Measurements from ENCODE around the gene TCFL5. TPM values are rescaled to one million over a fixed set of nuclear protein-coding genes. Genes with fewer than 3 reads are reported as not detected.

The TCFL5 gene
- total RNA-seq, 1 donor from 2014 or later, result 11.5 TPM

GRCh38 chr20:62814709-62815065, 46.9 kb downstream of the TCFL5 start:
- H3K27ac ChIP-seq, result no peak overlapping the region
- no peak for TF ChIP-seq POLR2AphosphoS5 (IDR thresholded peaks at IDR 0.05; ENCODE audit: insufficient read depth in 1 of 2, low read depth in 1 of 2)
- no peak for TF ChIP-seq POLR2A (IDR thresholded peaks at IDR 0.05)
- no peak for TF ChIP-seq CTCF (IDR thresholded peaks at IDR 0.05)
- no peak for DNase-seq (ENCODE audit: extremely low spot score in 2 of 2)
- H3K9me3 ChIP-seq, result no peaks in the 10 kb centered on the region
- H3K27me3 ChIP-seq, result peaks cover 13% of the 10 kb centered on the region
- H3K36me3 ChIP-seq, result peaks cover 0 to 30% of the 10 kb centered on the region in 2 donors
- H3K4me3 ChIP-seq, result no peak overlapping the region
- intact Hi-C loops (cut with DNase I), result loop anchor here (10.0 kb wide), 1 partner anchor 400 kb away; no protein-coding TSS in a partner anchor
- H3K4me1 ChIP-seq, result peaks cover 42% of the 10 kb centered on the region

DNA sequence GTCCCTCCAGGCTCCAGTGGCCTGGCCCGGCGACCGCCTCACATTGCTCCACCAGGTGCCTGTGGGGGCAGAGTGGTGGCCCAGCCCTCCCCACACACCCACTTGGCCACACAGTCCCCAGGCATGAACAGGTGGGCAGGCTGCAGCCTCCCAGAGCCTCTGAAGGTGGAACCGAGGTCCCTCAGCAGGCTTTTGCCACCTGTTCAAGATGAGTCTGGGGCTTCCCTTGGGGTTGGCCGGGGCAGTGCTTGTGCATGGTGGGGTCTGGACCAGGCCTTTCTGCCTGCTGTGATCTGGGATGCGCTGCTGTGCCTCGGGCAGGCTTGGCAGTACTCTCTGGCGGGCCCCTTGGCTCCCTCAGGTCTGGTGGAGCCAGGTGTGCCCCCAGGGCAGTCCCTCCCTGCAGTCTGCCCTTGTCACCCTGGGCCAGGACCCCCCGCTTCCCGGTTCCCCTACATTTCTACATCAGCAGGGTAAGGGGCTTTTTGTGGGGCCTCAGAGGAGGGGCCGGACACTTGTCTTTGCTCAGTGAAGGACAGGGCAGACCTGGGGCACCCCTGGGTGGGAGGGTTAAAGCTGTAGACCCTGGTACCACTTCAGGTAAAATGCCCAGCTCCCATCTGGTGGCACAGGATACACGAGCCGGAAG, 47.4 kb downstream of the TCFL5 start:
- Histone ChIP-seq H3K36me3 (peaks cover 0 to 35% of the 10 kb centered on the region in 2 donors), H3K27me3 (peaks cover 13% of the 10 kb centered on the region), H3K27ac (no peak overlapping the region), H3K4me1 (peaks cover 37% of the 10 kb centered on the region), H3K9me3 (no peaks in the 10 kb centered on the region), H3K4me3 (no peak overlapping the region)
- intact Hi-C loops (cut with DNase I), result loop anchor here (10.0 kb wide), 1 partner anchor 399 kb away; no protein-coding TSS in a partner anchor
- no peak for DNase-seq (ENCODE audit: extremely low spot score in 2 of 2)
- TF ChIP-seq POLR2A (IDR thresholded peaks at IDR 0.05) (no peak), CTCF (IDR thresholded peaks at IDR 0.05) (no peak), POLR2AphosphoS5 (IDR thresholded peaks at IDR 0.05; ENCODE audit: insufficient read depth in 1 of 2, low read depth in 1 of 2) (no peak)

DNA sequence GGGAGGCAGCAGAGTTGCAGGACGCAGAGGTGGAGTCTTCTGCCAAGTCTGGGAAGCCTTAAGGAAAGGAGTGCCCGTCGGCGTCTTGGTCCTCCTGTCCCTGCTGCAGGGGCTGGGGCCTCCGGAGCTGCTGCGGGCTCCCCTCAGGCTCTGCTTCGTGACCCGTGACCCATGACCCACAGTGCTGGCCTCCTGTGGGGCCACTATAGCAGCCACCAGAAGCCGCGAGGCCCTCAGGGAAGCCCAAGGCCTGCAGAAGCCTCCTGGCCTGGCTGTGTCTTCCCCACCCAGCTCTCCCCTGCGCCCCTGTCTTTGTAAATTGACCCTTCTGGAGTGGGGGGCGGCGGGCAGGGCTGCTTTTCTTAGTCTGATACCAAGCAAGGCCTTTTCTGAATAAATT, 48.0 kb downstream of the TCFL5 start:
- no peak overlapping the region for H3K27ac ChIP-seq
- no peak for DNase-seq (ENCODE audit: extremely low spot score in 2 of 2)
- H3K9me3 ChIP-seq, result no peaks in the 10 kb centered on the region
- H3K27me3 ChIP-seq, result peaks cover 13% of the 10 kb centered on the region
- H3K36me3 ChIP-seq, result peaks cover 0 to 40% of the 10 kb centered on the region in 2 donors
- peaks cover 31% of the 10 kb centered on the region for H3K4me1 ChIP-seq
- intact Hi-C loops (cut with DNase I), result loop anchor here (10.0 kb wide), 1 partner anchor 399 kb away; no protein-coding TSS in a partner anchor
- TF ChIP-seq POLR2AphosphoS5 (IDR thresholded peaks at IDR 0.05; ENCODE audit: insufficient read depth in 1 of 2, low read depth in 1 of 2), result no peak
- TF ChIP-seq CTCF (IDR thresholded peaks at IDR 0.05), result no peak
- no peak for TF ChIP-seq POLR2A (IDR thresholded peaks at IDR 0.05)
- H3K4me3 ChIP-seq, result no peak overlapping the region

- H3K4me1 ChIP-seq, result peaks cover 30% of the 10 kb centered on the region
- intact Hi-C loops (cut with DNase I), result loop anchor here (10.0 kb wide), 1 partner anchor 398 kb away; no protein-coding TSS in a partner anchor
- DNase-seq (ENCODE audit: extremely low spot score in 2 of 2), result no peak
- no peaks in the 10 kb centered on the region for H3K9me3 ChIP-seq
- H3K4me3 ChIP-seq, result no peak overlapping the region
- peaks cover 12% of the 10 kb centered on the region for H3K27me3 ChIP-seq
- no peak for TF ChIP-seq POLR2A (IDR thresholded peaks at IDR 0.05)
- TF ChIP-seq CTCF (IDR thresholded peaks at IDR 0.05), result no peak
- TF ChIP-seq POLR2AphosphoS5 (IDR thresholded peaks at IDR 0.05; ENCODE audit: insufficient read depth in 1 of 2, low read depth in 1 of 2), result no peak
- no peak overlapping the region for H3K27ac ChIP-seq
- H3K36me3 ChIP-seq, result peaks cover 0 to 47% of the 10 kb centered on the region in 2 donors
Measured at GRCh38 chr20:62812907-62813200, 48.8 kb downstream of the TCFL5 start.

DNA sequence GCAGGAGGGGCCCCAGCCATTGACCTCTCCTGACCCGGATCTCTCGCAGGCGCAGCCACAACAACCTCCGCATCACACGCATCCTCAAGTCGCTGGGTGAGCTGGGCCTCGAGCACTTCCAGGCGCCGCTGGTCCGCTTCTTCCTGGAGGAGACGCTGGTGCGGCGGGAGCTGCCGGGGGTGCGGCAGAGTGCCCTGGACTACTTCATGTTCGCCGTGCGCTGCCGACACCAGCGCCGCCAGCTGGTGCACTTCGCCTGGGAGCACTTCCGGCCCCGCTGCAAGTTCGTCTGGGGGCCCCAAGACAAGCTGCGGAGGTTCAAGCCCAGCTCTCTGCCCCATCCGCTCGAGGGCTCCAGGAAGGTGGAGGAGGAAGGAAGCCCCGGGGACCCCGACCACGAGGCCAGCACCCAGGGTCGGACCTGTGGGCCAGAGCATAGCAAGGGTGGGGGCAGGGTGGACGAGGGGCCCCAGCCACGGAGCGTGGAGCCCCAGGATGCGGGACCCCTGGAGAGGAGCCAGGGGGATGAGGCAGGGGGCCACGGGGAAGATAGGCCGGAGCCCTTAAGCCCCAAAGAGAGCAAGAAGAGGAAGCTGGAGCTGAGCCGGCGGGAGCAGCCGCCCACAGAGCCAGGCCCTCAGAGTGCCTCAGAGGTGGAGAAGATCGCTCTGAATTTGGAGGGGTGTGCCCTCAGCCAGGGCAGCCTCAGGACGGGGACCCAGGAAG, 49.3 kb downstream of the TCFL5 start:
- intact Hi-C loops (cut with DNase I), result loop anchor here (10.0 kb wide), 1 partner anchor 398 kb away; no protein-coding TSS in a partner anchor
- Histone ChIP-seq H3K27me3 (peaks cover 7% of the 10 kb centered on the region), H3K4me3 (no peak overlapping the region), H3K9me3 (no peaks in the 10 kb centered on the region), H3K27ac (no peak overlapping the region), H3K36me3 (peaks cover 0 to 51% of the 10 kb centered on the region in 2 donors), H3K4me1 (peaks cover 30% of the 10 kb centered on the region)
- TF ChIP-seq POLR2A (IDR thresholded peaks at IDR 0.05) (no peak), POLR2AphosphoS5 (IDR thresholded peaks at IDR 0.05; ENCODE audit: insufficient read depth in 1 of 2, low read depth in 1 of 2) (no peak), CTCF (IDR thresholded peaks at IDR 0.05) (no peak)
- no peak for DNase-seq (ENCODE audit: extremely low spot score in 2 of 2)

Measured in vagina (tissue), 2 donors.